ENCODE measurements around the gene CCND1. TPM values are rescaled to one million over a fixed set of nuclear protein-coding genes. Genes with fewer than 3 reads are reported as not detected.

The CCND1 gene
- total RNA-seq, 1 experiment from 2014 or later: 346 TPM

DNA sequence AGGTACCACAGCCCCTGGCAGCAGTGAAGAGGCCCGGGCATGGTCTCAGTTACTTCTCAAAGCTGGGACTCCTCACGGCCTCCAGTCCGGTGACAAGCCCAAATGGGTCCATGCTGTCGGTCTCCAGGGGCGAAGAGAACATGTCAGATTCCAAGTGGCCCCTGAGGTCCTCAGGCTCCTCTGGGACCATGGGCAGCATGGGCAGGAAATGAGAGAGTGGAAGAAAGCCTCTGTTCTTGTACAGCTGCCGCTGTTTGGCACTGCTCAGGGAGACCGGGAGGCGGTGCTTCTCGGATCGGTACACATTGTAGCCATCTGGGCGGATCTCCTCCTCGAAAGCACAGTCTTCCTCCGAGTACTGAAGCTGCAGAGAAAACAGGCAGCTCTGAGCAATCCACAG lies 58.3 kb downstream of the CCND1 start:
- intact Hi-C loops (cut with micrococcal nuclease; ENCODE audit: unreplicated experiment): no loop called here
- Histone ChIP-seq H3F3A (ENCODE audit: insufficient read depth, low read depth) (peaks cover 26% of the 10 kb centered on the region), H3K4me2 (no peak overlapping the region), H3K27ac (no peak overlapping the region), H3K36me3 (ENCODE audit: low read depth) (no peaks in the 10 kb centered on the region), H3K4me3 (no peak overlapping the region), H3K4me1 (replicated peaks; ENCODE audit: insufficient read depth) (peaks cover 49% of the 10 kb centered on the region), H3K9me3 (ENCODE audit: insufficient read depth, low read depth) (no peaks in the 10 kb centered on the region), H3K27me3 (ENCODE audit: insufficient read depth, low read depth) (no peaks in the 10 kb centered on the region), H2AFZ (no peak overlapping the region), H4K20me1 (ENCODE audit: insufficient read depth) (no peaks in the 10 kb centered on the region), H3K9me2 (ENCODE audit: insufficient read depth) (no peaks in the 10 kb centered on the region), H3K79me2 (ENCODE audit: low read depth) (no peaks in the 10 kb centered on the region)
- POLR2A ChIA-PET (ENCODE audit: unreplicated experiment): no interaction called here
- no TSS peak for BruUV-seq (replicated peaks)
- CTCF ChIA-PET: interaction anchor here (0.6 kb wide), 1 partner anchor 212 kb away, joined by 4 read pairs; no protein-coding TSS in a partner anchor
- TF ChIP-seq EZH2 (IDR thresholded peaks at IDR 0.05; ENCODE audit: low read depth): no peak
- TF ChIP-seq, protein P1, sequence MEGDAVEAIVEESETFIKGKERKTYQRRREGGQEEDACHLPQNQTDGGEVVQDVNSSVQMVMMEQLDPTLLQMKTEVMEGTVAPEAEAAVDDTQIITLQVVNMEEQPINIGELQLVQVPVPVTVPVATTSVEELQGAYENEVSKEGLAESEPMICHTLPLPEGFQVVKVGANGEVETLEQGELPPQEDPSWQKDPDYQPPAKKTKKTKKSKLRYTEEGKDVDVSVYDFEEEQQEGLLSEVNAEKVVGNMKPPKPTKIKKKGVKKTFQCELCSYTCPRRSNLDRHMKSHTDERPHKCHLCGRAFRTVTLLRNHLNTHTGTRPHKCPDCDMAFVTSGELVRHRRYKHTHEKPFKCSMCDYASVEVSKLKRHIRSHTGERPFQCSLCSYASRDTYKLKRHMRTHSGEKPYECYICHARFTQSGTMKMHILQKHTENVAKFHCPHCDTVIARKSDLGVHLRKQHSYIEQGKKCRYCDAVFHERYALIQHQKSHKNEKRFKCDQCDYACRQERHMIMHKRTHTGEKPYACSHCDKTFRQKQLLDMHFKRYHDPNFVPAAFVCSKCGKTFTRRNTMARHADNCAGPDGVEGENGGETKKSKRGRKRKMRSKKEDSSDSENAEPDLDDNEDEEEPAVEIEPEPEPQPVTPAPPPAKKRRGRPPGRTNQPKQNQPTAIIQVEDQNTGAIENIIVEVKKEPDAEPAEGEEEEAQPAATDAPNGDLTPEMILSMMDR (conservative IDR thresholded peaks at IDR 0.05): no peak
- no peak for DNase-seq

DNA sequence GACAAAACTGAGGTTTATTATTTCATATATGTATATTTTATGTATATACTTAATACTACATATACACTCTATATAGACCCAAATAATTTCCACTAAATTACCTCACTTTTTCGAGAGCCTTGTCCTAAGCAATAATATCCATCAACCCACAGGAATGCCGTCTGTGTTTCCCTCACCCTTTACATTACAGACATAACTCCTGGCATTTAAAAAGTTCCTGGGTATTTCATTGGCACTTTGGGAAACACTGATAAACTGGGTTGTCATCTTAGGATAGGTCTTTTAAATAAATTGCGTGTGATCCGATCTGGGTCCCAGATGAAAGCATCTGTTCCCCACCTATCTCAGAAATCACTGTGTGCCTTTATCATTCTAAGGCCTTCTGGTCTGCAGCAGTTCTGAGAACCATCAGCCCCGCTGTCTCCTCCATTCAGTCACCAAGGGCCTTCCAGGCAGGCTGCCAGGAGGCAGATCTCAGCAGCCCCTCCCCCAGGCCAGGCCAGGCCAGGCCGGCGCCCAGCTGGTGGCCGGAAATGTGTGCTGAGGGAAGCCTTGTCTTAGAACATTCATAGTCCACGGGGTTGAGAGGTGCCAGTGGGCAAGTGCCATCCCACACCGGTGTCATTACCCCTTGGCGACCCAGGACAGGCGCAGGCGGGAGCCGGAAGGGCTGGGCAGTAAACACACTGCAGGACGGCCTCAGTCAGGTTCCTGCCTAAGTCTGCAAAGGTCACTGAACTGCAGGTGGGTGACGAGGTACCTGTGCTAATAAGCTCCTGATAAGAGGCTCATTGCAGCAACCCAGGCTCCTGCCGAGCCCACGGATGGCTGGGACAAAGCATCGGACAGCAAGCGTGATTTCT lies 59.6 kb downstream of the CCND1 start:
- H3K4me2 ChIP-seq: peak overlapping the region; percentile 59
- peak overlapping the region; percentile 16; the same call in 1 of the 2 replicates for H3K4me3 ChIP-seq
- TF ChIP-seq, protein P1 (conservative IDR thresholded peaks at IDR 0.05): no peak
- no peak for TF ChIP-seq EZH2 (IDR thresholded peaks at IDR 0.05; ENCODE audit: low read depth)
- peak overlapping the region; percentile 65 for H3K27ac ChIP-seq
- peaks cover 26% of the 10 kb centered on the region for H3F3A ChIP-seq (ENCODE audit: insufficient read depth, low read depth)
- intact Hi-C loops (cut with micrococcal nuclease; ENCODE audit: unreplicated experiment): loop anchor here (2.0 to 5.0 kb wide), 3 partner anchors 14 to 492 kb away; no protein-coding TSS in a partner anchor
- no peaks in the 10 kb centered on the region for H3K79me2 ChIP-seq (ENCODE audit: low read depth)
- H3K9me3 ChIP-seq (ENCODE audit: insufficient read depth, low read depth): no peaks in the 10 kb centered on the region
- H2AFZ ChIP-seq: peak overlapping the region; percentile 41
- H3K9me2 ChIP-seq (ENCODE audit: insufficient read depth): no peaks in the 10 kb centered on the region
- ChIA-PET CTCF (interaction anchor here (0.6 to 0.7 kb wide), 4 partner anchors 214 to 784 kb away, joined by 3 to 20 read pairs (median 4); no protein-coding TSS in a partner anchor), POLR2A (ENCODE audit: unreplicated experiment) (no interaction called here)
- no TSS peak for BruUV-seq (replicated peaks)
- peaks cover 45% of the 10 kb centered on the region for H3K4me1 ChIP-seq (replicated peaks; ENCODE audit: insufficient read depth)
- H3K36me3 ChIP-seq (ENCODE audit: low read depth): no peaks in the 10 kb centered on the region
- DNase-seq: peak; percentile 86 to 88
- H4K20me1 ChIP-seq (ENCODE audit: insufficient read depth): no peaks in the 10 kb centered on the region
- no peaks in the 10 kb centered on the region for H3K27me3 ChIP-seq (ENCODE audit: insufficient read depth, low read depth)

DNA sequence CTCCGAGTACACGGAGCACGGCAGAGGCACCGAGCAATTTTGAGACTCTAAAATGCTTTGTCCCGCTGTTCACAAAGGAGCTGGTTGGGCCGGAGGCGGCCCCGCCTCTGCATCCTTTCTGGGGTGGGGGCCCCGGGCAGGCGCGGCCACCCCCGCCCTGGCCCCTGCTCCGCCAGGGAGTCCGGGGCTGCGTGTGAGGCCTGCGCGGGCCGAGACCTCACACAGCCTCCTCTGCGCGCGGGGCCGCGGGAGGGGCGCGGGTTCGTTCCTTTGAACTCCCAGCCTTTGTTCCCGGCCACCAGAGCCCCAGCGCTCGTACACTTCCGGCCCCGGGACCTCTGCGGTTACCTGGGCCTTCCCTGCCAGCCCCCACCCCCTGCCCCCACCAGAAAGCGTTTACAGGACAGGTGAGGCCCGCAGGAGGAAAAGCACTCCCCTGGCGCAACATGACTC lies 61.3 kb downstream of the CCND1 start:
- no TSS peak for BruUV-seq (replicated peaks)
- no peak for DNase-seq
- H2AFZ ChIP-seq: no peak overlapping the region
- no peaks in the 10 kb centered on the region for H3K79me2 ChIP-seq (ENCODE audit: low read depth)
- ChIA-PET CTCF (no interaction called here), POLR2A (ENCODE audit: unreplicated experiment) (no interaction called here)
- no peak overlapping the region for H3K4me2 ChIP-seq
- no peaks in the 10 kb centered on the region for H3K9me3 ChIP-seq (ENCODE audit: insufficient read depth, low read depth)
- no peak overlapping the region for H3K27ac ChIP-seq
- no peak for TF ChIP-seq EZH2 (IDR thresholded peaks at IDR 0.05; ENCODE audit: low read depth)
- TF ChIP-seq, protein P1 (conservative IDR thresholded peaks at IDR 0.05): no peak
- H3K4me3 ChIP-seq: no peak overlapping the region
- intact Hi-C loops (cut with micrococcal nuclease; ENCODE audit: unreplicated experiment): loop anchor here (5.0 kb wide), 2 partner anchors 210 to 490 kb away; no protein-coding TSS in a partner anchor
- no peaks in the 10 kb centered on the region for H4K20me1 ChIP-seq (ENCODE audit: insufficient read depth)
- H3K9me2 ChIP-seq (ENCODE audit: insufficient read depth): no peaks in the 10 kb centered on the region
- no peaks in the 10 kb centered on the region for H3K27me3 ChIP-seq (ENCODE audit: insufficient read depth, low read depth)
- peaks cover 28% of the 10 kb centered on the region for H3K4me1 ChIP-seq (replicated peaks; ENCODE audit: insufficient read depth)
- no peaks in the 10 kb centered on the region for H3K36me3 ChIP-seq (ENCODE audit: low read depth)
- peaks cover 20% of the 10 kb centered on the region for H3F3A ChIP-seq (ENCODE audit: insufficient read depth, low read depth)

Measured in PC-9 (cell line).